HCT116 (cell line): ENCODE data around the gene FRMD4A. TPM values are rescaled to one million over a fixed set of nuclear protein-coding genes. Genes with fewer than 3 reads are reported as not detected.

Experiments
- ATAC-seq: fragments of 200-7000 bp; cut with Tn5 transposase; 2 replicates; pipeline ENCODE4 v1.9.1; 2020; ENCODE audit warnings: mild to moderate bottlenecking, moderate library complexity
- BruUV-seq: library from RNA; stranded (reverse); fragments of 400-500 nt; replicated peaks from 2 replicates; lab custom pipeline; 2021; lab: Mats Ljungman, UMichigan
- CTCF ChIA-PET: fragments of 300-600 bp; sonication (Branson Sonifier 250); formaldehyde crosslinking; loops from one replicate; lab custom pipeline; 2021; ENCODE audit warnings: antibody characterized with exemption; lab: Charles Lee
- POLR2A ChIA-PET: fragments of 300-600, 350-600 bp; sonication (Branson Sonifier 250); formaldehyde crosslinking; loops from one replicate; lab custom pipeline; 2021; ENCODE audit warnings: antibody characterized with exemption; lab: Charles Lee
- RAD21 ChIA-PET, 2 experiments: fragments of 300-600 bp; sonication (Branson Sonifier 250); formaldehyde crosslinking; loops; one replicate each; lab custom pipeline; 2023; ENCODE audit warnings: low total read pairs in 2 of 2; ENCODE audit not compliant: uncharacterized antibody in 2 of 2, unreplicated experiment in 2 of 2, low non-redundant PET in 1 of 2; lab: Charles Lee
- DNase-seq: peaks from one replicate; pipeline ENCODE4 v3.0.0-alpha.2; 2010; ENCODE audit warnings: low read depth, low spot score
- H2AFZ ChIP-seq: fragments of 200-600 bp; shearing (Covaris generic), sonication (generic); 2 replicates; pipeline ENCODE4 v1.6.1; 2017; ENCODE audit warnings: low read depth, mixed run types, mixed read lengths, antibody characterized with exemption, low read length; ENCODE audit not compliant: poor library complexity, severe bottlenecking
- H3K27ac ChIP-seq: 2 replicates; pipeline ENCODE4 v1.5.1; 2012; ENCODE audit warnings: low read depth, low read length
- H3K27me3 ChIP-seq: fragments of 200-600 bp; sonication (generic); 2 replicates; pipeline ENCODE4 v1.6.1; 2016; ENCODE audit warnings: mixed run types, low read length, mixed read lengths; ENCODE audit not compliant: insufficient read depth
- H3K36me3 ChIP-seq, 2 experiments: fragments of 200-500 bp in 1 of 2; fragments of 200-600 bp in 1 of 2; sonication (Bioruptor generic) in 1 of 2; sonication (generic) in 1 of 2; 2 replicates each; pipeline versions ENCODE4 v1.5.1 to v1.6.1; 2014 to 2016; ENCODE audit warnings: low read length in 2 of 2, inconsistent platforms in 1 of 2, mixed read lengths in 1 of 2, mixed run types in 1 of 2; ENCODE audit not compliant: insufficient read depth in 2 of 2, control insufficient read depth in 1 of 2
- H3K4me1 ChIP-seq, 2 experiments: fragments of 200-600 bp in 1 of 2; sonication (generic) in 1 of 2; 2 replicates each; pipeline versions ENCODE4 v1.5.1 to v1.6.1; 2012 to 2017; ENCODE audit warnings: low read length in 2 of 2, inconsistent platforms in 1 of 2, mild to moderate bottlenecking in 1 of 2, mixed read lengths in 1 of 2, mixed run types in 1 of 2, moderate library complexity in 1 of 2; ENCODE audit not compliant: insufficient read depth in 2 of 2, control insufficient read depth in 1 of 2
- H3K4me2 ChIP-seq: fragments of 200-600 bp; sonication (generic); 2 replicates; pipeline ENCODE4 v1.6.1; 2017; ENCODE audit warnings: mixed run types, low read length, mixed read lengths
- H3K4me3 ChIP-seq, 2 experiments: fragments of 200-600 bp in 1 of 2; sonication (generic) in 1 of 2; replicated peaks in 1 of 2; 2 replicates each; pipeline ENCODE4 v1.5.1; 2011 to 2016; ENCODE audit warnings: low read length in 2 of 2, control low read depth in 1 of 2, low read depth in 1 of 2, mild to moderate bottlenecking in 1 of 2, mixed read lengths in 1 of 2, mixed run types in 1 of 2
- H3K79me2 ChIP-seq: fragments of 200-600 bp; sonication (generic); 2 replicates; pipeline ENCODE4 v1.6.1; 2017; ENCODE audit warnings: mild to moderate bottlenecking, mixed run types, low read length, moderate library complexity, mixed read lengths; ENCODE audit not compliant: insufficient read depth
- H3K9ac ChIP-seq: fragments of 200-600 bp; sonication (generic); 2 replicates; pipeline ENCODE4 v1.6.1; 2016; ENCODE audit warnings: low read length, mixed read lengths
- H3K9me2 ChIP-seq: fragments of 200-600 bp; sonication (generic), shearing (Covaris generic); 2 replicates; pipeline ENCODE4 v1.6.1; 2017; ENCODE audit warnings: mixed run types, mild to moderate bottlenecking, moderate library complexity; ENCODE audit not compliant: insufficient read depth
- H3K9me3 ChIP-seq, 2 experiments: fragments of 200-500 bp in 1 of 2; fragments of 200-600 bp in 1 of 2; sonication (Bioruptor generic) in 1 of 2; sonication (generic) in 1 of 2; 2 replicates each; pipeline ENCODE4 v1.6.1; 2014 to 2017; ENCODE audit warnings: low read length in 2 of 2, mixed read lengths in 2 of 2, inconsistent platforms in 1 of 2, low read depth in 1 of 2, mild to moderate bottlenecking in 1 of 2, mixed run types in 1 of 2, moderate library complexity in 1 of 2; ENCODE audit not compliant: control insufficient read depth in 1 of 2, insufficient read depth in 1 of 2
- H4K20me1 ChIP-seq: fragments of 200-600 bp; sonication (generic), shearing (Covaris generic); 2 replicates; pipeline ENCODE4 v1.6.1; 2017; ENCODE audit warnings: mixed run types, mild to moderate bottlenecking, moderate library complexity; ENCODE audit not compliant: insufficient read depth
- CEBPB ChIP-seq: IDR thresholded peaks from 2 replicates; pipeline ENCODE4 v1.6.1; 2012; ENCODE audit warnings: low read depth
- ELF1 ChIP-seq: IDR thresholded peaks from 2 replicates; pipeline ENCODE4 v1.6.1; 2012; ENCODE audit warnings: low read depth, borderline replicate concordance
- EZH2 ChIP-seq: fragments of 200-600 bp; sonication (generic); IDR thresholded peaks from 2 replicates; pipeline ENCODE4 v1.6.1; 2017; ENCODE audit warnings: antibody characterized with exemption, mixed run types
- FOSL1 ChIP-seq: IDR thresholded peaks from 2 replicates; pipeline ENCODE4 v1.6.1; 2012; ENCODE audit warnings: low read depth
- POLR2A ChIP-seq: IDR thresholded peaks from 2 replicates; pipeline ENCODE4 v1.7.0; 2011; ENCODE audit warnings: borderline replicate concordance; ENCODE audit not compliant: insufficient read depth, insufficient read length; ENCODE audit errors: extremely low read depth
- POLR2AphosphoS5 ChIP-seq: IDR thresholded peaks from 2 replicates; pipeline ENCODE4 v1.6.1; 2011; ENCODE audit warnings: mild to moderate bottlenecking, low read depth, low read length, moderate library complexity
- RAD21 ChIP-seq: IDR thresholded peaks from 2 replicates; pipeline ENCODE4 v1.6.1; 2012; ENCODE audit warnings: low read depth, mild to moderate bottlenecking
- SIN3A ChIP-seq: IDR thresholded peaks from 2 replicates; pipeline ENCODE4 v1.6.1; 2012; ENCODE audit warnings: low read depth
- SP1 ChIP-seq: IDR thresholded peaks from 2 replicates; pipeline ENCODE4 v1.6.1; 2012; ENCODE audit warnings: low read depth
- SRF ChIP-seq: IDR thresholded peaks from 2 replicates; pipeline ENCODE4 v1.6.1; 2012; ENCODE audit warnings: low read depth
- TCF7L2 ChIP-seq: IDR thresholded peaks from 2 replicates; pipeline ENCODE4 v1.7.0; 2011; ENCODE audit warnings: borderline replicate concordance, inconsistent platforms; ENCODE audit not compliant: insufficient read depth, insufficient read length; ENCODE audit errors: extremely low read depth
- ZFX ChIP-seq: fragments of 450-650 bp; IDR thresholded peaks from 2 replicates; pipeline ENCODE4 v1.6.1; 2017
- ZNF274 ChIP-seq: fragments of 200-500 bp; sonication (Bioruptor generic); IDR thresholded peaks from 2 replicates; pipeline ENCODE4 v1.6.1; 2014; ENCODE audit warnings: mild to moderate bottlenecking, low read depth, low read length, inconsistent platforms
- intact Hi-C: fragments of 100-400 bp; cut with micrococcal nuclease; formaldehyde crosslinking; loops from 2 replicates; pipeline ENCODE4 v1.10.0; 2022
- total RNA-seq: library from RNA; stranded (reverse); gene quantifications from one replicate; pipeline ENCODE4 v1.2.1, GENCODE V29; 2021; ENCODE audit not compliant: unreplicated experiment
- TF ChIP-seq, protein P1 (sequence below): IDR thresholded peaks from 2 replicates; pipeline ENCODE4 v1.6.1; 2012; ENCODE audit warnings: low read depth
- TF ChIP-seq, protein P2 (sequence below), 3 experiments: fragments of 200-600 bp in 1 of 3; sonication (generic) in 1 of 3; IDR thresholded peaks in 2 of 3; conservative IDR thresholded peaks in 1 of 3; 2 replicates each; pipeline ENCODE4 v1.5.1; 2012 to 2017; ENCODE audit warnings: low read depth in 2 of 3, low read length in 2 of 3, antibody characterized with exemption in 1 of 3, borderline replicate concordance in 1 of 3, control low read depth in 1 of 3, mild to moderate bottlenecking in 1 of 3, mixed read lengths in 1 of 3, mixed run types in 1 of 3, moderate library complexity in 1 of 3; ENCODE audit not compliant: insufficient read depth in 1 of 3
- TF ChIP-seq, protein P3 (sequence below): IDR thresholded peaks from 2 replicates; pipeline ENCODE4 v1.6.1; 2012
- TF ChIP-seq, protein P4 (sequence below): IDR thresholded peaks from 2 replicates; pipeline ENCODE4 v1.6.1; 2011; ENCODE audit warnings: mild to moderate bottlenecking, low read length, moderate library complexity; ENCODE audit not compliant: insufficient replicate concordance; ENCODE audit errors: extremely low read depth
- TF ChIP-seq, protein P5 (sequence below): IDR thresholded peaks from 2 replicates; pipeline ENCODE4 v1.6.1; 2012

The FRMD4A gene
- total RNA-seq, 1 experiment from 2014 or later, result 0.20 TPM

DNA sequence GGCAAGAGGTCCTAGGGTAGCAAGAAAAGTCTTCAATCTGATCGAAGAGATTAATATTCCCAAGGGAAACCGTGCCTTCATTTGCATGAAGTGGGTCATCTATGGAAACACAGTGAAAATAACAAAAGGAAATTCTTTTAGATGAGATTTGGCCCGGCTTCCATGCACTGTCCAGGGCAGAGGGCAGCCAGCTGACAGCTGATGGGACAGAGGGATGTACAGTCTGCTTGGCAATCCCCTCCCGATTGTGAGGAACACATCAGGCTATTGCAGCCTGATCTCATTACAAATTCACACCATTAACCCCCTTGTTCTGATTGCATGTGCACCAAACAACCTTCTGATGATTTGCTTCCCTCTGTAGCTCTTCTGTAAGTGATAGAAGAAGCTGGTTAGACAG lies 105.3 kb downstream of the FRMD4A start:
- no peak for ATAC-seq
- TF ChIP-seq, protein P1, sequence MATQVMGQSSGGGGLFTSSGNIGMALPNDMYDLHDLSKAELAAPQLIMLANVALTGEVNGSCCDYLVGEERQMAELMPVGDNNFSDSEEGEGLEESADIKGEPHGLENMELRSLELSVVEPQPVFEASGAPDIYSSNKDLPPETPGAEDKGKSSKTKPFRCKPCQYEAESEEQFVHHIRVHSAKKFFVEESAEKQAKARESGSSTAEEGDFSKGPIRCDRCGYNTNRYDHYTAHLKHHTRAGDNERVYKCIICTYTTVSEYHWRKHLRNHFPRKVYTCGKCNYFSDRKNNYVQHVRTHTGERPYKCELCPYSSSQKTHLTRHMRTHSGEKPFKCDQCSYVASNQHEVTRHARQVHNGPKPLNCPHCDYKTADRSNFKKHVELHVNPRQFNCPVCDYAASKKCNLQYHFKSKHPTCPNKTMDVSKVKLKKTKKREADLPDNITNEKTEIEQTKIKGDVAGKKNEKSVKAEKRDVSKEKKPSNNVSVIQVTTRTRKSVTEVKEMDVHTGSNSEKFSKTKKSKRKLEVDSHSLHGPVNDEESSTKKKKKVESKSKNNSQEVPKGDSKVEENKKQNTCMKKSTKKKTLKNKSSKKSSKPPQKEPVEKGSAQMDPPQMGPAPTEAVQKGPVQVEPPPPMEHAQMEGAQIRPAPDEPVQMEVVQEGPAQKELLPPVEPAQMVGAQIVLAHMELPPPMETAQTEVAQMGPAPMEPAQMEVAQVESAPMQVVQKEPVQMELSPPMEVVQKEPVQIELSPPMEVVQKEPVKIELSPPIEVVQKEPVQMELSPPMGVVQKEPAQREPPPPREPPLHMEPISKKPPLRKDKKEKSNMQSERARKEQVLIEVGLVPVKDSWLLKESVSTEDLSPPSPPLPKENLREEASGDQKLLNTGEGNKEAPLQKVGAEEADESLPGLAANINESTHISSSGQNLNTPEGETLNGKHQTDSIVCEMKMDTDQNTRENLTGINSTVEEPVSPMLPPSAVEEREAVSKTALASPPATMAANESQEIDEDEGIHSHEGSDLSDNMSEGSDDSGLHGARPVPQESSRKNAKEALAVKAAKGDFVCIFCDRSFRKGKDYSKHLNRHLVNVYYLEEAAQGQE, result no peak
- TF ChIP-seq, protein P2, sequence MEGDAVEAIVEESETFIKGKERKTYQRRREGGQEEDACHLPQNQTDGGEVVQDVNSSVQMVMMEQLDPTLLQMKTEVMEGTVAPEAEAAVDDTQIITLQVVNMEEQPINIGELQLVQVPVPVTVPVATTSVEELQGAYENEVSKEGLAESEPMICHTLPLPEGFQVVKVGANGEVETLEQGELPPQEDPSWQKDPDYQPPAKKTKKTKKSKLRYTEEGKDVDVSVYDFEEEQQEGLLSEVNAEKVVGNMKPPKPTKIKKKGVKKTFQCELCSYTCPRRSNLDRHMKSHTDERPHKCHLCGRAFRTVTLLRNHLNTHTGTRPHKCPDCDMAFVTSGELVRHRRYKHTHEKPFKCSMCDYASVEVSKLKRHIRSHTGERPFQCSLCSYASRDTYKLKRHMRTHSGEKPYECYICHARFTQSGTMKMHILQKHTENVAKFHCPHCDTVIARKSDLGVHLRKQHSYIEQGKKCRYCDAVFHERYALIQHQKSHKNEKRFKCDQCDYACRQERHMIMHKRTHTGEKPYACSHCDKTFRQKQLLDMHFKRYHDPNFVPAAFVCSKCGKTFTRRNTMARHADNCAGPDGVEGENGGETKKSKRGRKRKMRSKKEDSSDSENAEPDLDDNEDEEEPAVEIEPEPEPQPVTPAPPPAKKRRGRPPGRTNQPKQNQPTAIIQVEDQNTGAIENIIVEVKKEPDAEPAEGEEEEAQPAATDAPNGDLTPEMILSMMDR (IDR thresholded peaks at IDR 0.05 in 2 of 3, conservative IDR thresholded peaks at IDR 0.05 in 1 of 3; ENCODE audit: borderline replicate concordance in 1 of 3, insufficient read depth in 1 of 3, low read depth in 2 of 3, low read length in 2 of 3), result no peak
- TF ChIP-seq, protein P3, sequence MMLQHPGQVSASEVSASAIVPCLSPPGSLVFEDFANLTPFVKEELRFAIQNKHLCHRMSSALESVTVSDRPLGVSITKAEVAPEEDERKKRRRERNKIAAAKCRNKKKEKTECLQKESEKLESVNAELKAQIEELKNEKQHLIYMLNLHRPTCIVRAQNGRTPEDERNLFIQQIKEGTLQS, result no peak
- TF ChIP-seq TCF7L2 (no peak), ZFX (no peak), FOSL1 (no peak), EZH2 (no peak), SIN3A (no peak), ELF1 (no peak), POLR2AphosphoS5 (no peak), POLR2A (no peak), SRF (no peak), CEBPB (no peak), RAD21 (no peak), SP1 (no peak), ZNF274 (no peak)
- TF ChIP-seq, protein P4, sequence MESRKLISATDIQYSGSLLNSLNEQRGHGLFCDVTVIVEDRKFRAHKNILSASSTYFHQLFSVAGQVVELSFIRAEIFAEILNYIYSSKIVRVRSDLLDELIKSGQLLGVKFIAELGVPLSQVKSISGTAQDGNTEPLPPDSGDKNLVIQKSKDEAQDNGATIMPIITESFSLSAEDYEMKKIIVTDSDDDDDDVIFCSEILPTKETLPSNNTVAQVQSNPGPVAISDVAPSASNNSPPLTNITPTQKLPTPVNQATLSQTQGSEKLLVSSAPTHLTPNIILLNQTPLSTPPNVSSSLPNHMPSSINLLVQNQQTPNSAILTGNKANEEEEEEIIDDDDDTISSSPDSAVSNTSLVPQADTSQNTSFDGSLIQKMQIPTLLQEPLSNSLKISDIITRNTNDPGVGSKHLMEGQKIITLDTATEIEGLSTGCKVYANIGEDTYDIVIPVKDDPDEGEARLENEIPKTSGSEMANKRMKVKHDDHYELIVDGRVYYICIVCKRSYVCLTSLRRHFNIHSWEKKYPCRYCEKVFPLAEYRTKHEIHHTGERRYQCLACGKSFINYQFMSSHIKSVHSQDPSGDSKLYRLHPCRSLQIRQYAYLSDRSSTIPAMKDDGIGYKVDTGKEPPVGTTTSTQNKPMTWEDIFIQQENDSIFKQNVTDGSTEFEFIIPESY, result no peak
- TF ChIP-seq, protein P5, sequence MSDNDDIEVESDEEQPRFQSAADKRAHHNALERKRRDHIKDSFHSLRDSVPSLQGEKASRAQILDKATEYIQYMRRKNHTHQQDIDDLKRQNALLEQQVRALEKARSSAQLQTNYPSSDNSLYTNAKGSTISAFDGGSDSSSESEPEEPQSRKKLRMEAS, result no peak
- TF ChIP-seq, all 23 proteins: peak for 0
- Histone ChIP-seq H3K4me1 (no peaks in the 10 kb centered on the region), H3K9me2 (no peaks in the 10 kb centered on the region), H3K79me2 (no peaks in the 10 kb centered on the region), H3K27ac (no peak overlapping the region), H3K9me3 (no peaks in the 10 kb centered on the region), H3K4me3 (no peak overlapping the region), H3K4me2 (no peak overlapping the region), H3K9ac (no peak overlapping the region), H4K20me1 (no peaks in the 10 kb centered on the region), H3K36me3 (no peaks in the 10 kb centered on the region), H2AFZ (no peak overlapping the region), H3K27me3 (peaks cover 72% of the 10 kb centered on the region)
- ChIA-PET RAD21 (no interaction called here), CTCF (interaction anchor here (1.5 kb wide), 1 partner anchor 29 kb away, joined by 5 read pairs; no protein-coding TSS in a partner anchor), POLR2A (interaction anchor here (1.4 kb wide), 1 partner anchor 40 kb away, joined by 3 read pairs; no protein-coding TSS in a partner anchor)
- DNase-seq, result no peak
- intact Hi-C loops, result no loop called here
- no TSS peak for BruUV-seq
